Loucy (cell line): ENCODE measurements around the gene PPP2R5C.
"Not testable (repeated sequence)": the region's sequence is repeated elsewhere in the genome, so short reads cannot be mapped to it uniquely, and the experiment has no call there.

Experiments used
- EZH2phosphoT487 ChIP-seq: fragments of 200-600 bp; IDR thresholded peaks from 2 replicates; pipeline ENCODE4 v1.6.1; 2018; ENCODE audit warnings: antibody characterized with exemption, mild to moderate bottlenecking, moderate library complexity, borderline replicate concordance
- TF ChIP-seq, protein P1 (sequence below): fragments of 200-600 bp; sonication (generic); conservative IDR thresholded peaks from 2 replicates; pipeline ENCODE4 v1.5.1; 2014; ENCODE audit warnings: mild to moderate bottlenecking, antibody characterized with exemption, low read length

DNA sequence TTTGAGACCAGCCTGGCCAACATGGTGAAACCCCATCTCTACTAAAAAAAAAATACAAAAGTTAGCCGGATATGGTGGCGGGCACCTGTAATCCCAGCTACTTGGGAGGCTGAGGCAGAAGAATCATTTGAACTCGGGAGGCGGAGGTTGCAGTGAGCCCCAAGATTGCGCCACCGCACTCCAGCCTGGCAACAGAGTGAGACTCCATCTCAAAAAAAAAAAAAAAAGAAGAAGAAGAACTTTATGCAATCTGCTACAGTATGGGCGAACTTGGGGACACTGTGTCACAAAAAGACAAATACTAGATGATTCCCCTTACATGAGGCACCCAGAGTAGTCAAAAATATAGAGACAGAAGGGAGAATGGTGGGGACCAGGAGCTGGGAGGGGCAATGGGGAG lies 35.9 kb upstream of the PPP2R5C start:
- TF ChIP-seq, protein P1, sequence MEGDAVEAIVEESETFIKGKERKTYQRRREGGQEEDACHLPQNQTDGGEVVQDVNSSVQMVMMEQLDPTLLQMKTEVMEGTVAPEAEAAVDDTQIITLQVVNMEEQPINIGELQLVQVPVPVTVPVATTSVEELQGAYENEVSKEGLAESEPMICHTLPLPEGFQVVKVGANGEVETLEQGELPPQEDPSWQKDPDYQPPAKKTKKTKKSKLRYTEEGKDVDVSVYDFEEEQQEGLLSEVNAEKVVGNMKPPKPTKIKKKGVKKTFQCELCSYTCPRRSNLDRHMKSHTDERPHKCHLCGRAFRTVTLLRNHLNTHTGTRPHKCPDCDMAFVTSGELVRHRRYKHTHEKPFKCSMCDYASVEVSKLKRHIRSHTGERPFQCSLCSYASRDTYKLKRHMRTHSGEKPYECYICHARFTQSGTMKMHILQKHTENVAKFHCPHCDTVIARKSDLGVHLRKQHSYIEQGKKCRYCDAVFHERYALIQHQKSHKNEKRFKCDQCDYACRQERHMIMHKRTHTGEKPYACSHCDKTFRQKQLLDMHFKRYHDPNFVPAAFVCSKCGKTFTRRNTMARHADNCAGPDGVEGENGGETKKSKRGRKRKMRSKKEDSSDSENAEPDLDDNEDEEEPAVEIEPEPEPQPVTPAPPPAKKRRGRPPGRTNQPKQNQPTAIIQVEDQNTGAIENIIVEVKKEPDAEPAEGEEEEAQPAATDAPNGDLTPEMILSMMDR = not testable (repeated sequence)
- TF ChIP-seq EZH2phosphoT487 = not testable (repeated sequence)
